Stimulated activated CD4-positive, alpha-beta T cell treated with anti-CD3 and anti-CD28 coated beads, Interleukin-4, amount 100 ng/mL, for 48 hours (primary cell): ENCODE results near the gene TEX26.
A peak's percentile ranks its signal among the peaks of the same experiment; 100 is the strongest.

Experiments
- DNase-seq, 2 donors: peaks; one replicate each; pipeline ENCODE4 v3.0.0-alpha.2; 2020; ENCODE audit warnings: low read depth in 2 of 2

The TEX26 gene

DNA sequence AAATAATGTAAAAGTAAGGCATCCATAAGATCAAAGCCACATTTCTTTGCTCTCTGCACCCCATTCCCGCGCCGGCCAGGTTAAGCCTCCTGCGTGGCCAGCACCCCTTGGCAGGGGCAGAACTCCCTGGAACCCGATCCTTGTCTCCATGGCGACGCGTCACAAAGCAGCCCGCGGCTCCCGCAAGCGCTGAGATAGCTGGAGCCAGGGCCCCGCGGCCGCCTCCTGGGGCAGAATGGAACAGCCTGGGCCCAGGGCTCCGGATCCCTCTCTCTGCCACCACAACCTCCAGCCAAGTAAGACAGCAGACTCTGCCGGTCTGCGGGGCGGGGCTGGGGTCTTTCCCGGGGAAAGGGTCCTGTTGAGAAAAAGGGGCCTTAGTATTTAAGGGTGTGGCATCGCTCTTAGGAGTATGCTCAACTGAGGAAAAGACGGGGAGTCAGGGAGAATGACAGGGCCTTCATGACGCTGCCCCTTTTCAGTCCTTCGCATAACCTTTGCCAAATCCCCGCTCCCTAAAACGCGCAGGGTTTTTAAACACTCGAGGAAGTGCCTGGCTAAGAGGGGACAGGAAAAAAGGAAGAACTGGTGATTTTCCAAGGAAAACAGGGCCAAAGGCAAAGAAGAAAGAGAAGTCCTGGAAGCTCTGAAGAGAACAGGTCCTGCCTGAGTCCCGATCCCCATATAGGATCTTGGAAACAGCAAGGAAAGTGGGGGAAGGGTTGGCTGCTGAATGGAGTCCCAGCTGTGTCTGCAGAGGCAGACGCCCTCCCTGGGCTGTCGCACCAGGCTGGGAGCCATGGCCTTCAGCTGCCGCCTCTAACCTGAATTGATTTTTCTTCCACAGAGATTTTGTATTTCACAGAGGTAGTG, at the start of gene TEX26:
TEX26 (plus strand) TSS at position 176 of the 873 bp plus-strand sequence; CDS start at position 236, 60 bp downstream.
- DNase-seq = no peak

- no peak for DNase-seq
Observed at GRCh38 chr13:30882996-30883766, 49.3 kb upstream of the TEX26 start.

DNA sequence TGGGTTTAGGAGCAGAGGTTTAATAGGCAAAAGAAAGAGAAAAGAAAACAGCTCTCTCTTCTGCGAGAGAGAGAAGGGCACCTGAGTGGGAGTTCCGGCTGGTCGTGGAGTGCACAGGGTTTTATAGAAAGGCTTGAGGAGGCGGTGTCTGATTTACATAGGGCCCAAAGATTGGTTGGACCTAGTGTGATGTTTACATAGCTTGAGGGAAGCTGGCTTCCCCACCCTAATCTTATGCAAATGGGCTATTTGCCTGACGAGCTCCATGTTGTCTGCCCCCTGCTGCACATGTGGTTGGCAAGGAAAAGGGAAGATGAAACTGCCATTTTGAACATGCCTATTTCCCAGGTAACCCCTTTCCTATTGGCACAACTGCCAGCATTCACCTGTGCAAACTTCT, 47.9 kb upstream of the TEX26 start:
- no peak for DNase-seq

- no peak for DNase-seq
Observed at GRCh38 chr13:30889196-30889690, 43.2 kb upstream of the TEX26 start.

DNA sequence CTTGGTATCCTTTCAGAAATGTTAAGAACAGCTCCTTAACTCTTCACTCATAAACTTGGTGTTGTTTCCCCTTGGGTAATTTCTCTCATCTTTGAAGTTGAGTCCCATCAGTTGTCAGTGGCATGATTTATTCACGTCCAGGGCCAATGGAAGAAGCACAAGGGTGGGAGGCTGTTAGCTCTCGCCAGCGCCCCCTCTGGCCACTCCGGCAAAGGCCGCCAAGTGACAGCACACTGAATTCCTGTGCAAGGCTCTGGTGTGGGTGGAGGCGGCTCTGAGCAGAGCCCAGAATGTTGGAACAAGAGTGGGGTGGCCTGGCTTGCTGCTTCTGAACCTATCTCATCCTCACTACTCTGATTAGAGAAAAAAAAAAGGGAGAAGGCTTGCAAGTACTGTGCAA, 39.5 kb upstream of the TEX26 start:
- DNase-seq = peak in 1 of 2 donors; percentile 23

DNA sequence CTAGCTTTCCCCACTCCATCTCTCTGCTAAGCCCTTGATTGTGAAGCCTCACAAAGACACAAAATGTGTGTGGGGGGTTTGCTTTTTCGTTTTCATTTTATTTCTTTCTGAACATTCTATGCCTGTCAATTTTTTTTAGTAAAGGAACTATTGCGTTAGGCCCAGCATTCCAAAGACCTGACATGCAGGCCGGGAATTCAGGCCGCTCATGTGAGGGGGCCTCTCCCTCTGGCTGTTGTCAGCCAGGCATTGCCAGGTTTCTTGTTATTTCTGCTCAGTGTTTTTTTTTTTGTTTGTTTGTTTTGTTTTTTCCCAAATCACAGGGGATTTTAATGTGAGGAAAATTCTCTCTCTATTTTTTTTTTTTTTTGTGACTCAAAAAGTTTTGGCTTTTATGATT, 36.7 kb upstream of the TEX26 start:
- DNase-seq = no peak

DNA sequence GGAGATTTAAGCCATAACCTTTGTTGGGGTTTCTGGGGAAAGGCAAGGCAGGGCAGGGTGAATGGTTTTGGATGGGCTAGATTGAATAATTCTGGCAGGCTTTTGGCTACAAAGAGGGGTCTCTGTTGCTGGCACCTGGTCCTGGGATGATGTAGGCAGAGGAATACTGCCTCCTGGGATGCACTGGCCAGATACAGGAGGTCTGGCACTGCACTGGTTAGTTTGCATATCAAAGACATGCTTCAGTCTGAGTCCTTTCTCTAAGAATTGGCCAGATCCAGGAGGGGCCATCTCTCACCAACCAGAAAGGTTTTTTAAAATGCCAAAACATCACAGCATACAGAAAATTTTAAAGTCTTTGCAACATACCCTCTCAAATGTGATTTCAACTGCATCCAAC, 34.4 kb upstream of the TEX26 start:
- no peak for DNase-seq

DNA sequence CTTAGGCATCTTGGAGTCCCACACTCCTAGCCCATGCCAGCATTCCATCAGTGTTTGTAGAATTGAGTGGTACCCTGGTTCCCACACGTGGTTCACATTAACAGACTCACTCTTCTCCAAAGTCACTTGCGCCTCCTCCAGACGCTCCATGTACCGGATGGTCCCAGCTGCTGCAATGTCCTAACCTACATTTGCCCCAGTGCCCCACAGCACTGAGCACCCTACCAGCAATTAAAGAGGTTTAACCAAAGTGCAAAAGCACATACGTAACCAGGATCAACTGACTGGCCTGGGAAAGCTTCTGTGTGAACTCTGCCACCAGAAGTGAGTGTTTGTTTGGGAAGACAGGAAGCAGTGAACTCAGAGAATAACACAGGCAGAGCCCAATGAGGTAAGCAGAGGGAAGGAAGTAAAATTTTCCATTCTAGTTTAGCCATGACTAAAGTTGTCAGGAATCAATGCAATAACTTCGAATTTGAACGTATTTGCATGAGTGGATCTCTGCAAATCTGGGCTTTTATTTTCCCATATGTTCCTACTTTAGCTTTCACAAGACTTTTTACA, 33.7 kb upstream of the TEX26 start:
- DNase-seq = no peak

- no peak for DNase-seq
Observed at GRCh38 chr13:30900436-30900835, 32.0 kb upstream of the TEX26 start.

DNA sequence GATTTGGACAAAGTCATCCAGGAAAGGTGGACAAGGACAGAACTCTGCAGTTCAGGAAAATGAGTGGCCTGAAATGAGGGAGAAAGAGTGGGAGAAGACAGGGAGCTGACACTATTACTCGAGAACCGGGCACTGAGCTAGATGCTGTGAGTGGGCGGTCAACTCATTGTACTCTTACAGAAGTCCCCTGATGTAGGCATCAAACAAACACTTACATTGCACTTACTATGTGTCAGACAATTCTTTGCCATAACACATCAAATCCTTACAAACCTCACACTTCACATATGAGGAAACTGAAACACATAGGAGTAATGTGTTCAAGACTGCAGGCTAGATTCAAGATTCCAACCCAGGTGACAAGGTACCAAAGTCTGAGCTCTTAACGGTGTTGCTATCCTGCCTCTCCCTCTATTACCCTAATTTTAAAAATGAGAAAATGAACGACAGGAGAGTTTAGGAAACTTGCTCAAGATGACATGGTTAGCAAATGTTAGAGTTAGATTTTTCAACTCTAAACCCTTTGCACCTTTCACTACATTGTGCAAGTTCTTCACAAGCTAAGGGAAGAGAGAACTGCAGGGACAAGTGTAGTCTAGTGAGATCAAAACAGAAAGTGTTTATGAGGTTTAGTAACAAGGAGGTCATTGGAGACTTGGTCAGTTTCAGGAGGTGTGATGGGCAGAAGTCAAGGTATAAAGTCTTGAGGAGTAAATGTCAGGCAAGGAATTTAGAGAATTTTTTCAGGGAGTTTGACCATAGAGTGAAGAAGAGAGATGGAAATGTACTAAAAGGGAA, 31.3 kb upstream of the TEX26 start:
- DNase-seq = no peak

DNA sequence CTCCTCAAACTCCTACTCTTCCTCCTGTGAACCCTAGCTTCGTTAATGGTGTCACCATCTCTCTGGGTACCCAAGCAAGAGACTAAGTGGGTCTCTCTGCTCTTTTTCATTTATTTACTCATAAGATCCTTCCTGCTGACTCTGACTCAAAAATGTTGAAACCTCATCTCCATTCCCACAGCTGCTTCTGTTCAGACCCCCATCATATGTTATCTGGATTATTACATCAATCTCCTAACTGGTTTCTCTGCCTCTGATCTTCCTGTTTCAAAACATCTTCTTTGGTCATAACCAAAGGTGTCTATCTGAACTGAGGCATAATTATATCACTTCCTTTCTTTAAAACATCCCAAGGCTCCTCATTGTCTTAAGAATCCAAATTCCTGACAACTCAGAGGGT, 28.4 kb upstream of the TEX26 start:
- DNase-seq = no peak

DNA sequence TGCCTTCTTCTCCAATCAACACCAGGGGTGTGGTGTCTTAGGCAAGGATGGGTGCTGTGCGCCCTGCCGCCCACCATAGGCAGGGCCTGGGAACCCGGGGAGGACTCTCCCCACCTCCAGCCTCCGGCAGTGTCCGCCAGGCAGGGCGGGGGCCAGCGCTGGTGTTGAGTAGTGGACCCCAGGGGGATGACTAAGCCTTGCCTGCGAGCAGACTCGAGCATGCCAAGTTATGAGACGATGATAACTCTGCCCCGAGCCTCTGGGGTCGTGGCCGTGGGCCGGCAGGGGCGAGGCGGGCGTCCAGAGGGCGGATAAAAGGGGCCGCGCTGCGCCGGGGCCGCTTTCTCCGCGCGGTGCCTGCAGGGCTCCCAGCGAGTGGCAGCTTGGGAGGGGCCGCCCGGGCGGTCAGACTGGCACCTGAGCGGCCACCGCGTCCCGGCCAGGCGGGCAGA, 26.5 kb upstream of the TEX26 start, which contains the start of gene MEDAG:
MEDAG (plus strand) TSS at position 340 of the 452 bp plus-strand sequence. CDS start 245 bp downstream, outside the sequence.
- no peak for DNase-seq

DNA sequence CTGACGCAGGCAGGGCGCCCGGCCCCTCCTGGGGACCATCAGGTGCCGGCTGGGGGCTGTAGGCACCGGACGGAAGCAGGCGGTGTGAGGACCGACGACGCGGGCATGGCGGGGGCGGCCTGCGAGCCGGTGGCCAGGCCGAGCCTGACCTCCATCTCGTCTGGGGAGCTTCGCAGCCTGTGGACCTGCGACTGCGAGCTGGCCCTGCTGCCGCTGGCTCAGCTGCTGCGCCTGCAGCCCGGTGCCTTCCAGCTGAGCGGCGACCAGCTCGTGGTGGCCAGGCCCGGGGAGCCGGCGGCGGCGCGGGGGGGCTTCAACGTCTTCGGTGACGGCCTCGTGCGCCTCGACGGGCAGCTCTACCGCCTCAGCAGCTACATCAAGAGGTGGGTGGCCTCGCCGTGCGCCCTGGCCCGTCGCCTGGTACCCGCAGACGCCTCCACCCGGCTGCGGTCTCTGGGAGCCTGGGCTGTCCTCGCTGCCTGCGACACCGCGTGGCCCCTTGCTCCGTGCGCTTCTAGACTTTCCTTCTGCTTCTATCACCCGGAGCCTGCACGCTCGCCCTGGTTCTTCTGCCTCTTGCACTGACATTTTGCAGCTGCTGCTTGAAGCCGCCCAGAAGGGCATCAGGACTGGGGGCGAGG, 25.9 kb upstream of the TEX26 start:
- DNase-seq = no peak

DNA sequence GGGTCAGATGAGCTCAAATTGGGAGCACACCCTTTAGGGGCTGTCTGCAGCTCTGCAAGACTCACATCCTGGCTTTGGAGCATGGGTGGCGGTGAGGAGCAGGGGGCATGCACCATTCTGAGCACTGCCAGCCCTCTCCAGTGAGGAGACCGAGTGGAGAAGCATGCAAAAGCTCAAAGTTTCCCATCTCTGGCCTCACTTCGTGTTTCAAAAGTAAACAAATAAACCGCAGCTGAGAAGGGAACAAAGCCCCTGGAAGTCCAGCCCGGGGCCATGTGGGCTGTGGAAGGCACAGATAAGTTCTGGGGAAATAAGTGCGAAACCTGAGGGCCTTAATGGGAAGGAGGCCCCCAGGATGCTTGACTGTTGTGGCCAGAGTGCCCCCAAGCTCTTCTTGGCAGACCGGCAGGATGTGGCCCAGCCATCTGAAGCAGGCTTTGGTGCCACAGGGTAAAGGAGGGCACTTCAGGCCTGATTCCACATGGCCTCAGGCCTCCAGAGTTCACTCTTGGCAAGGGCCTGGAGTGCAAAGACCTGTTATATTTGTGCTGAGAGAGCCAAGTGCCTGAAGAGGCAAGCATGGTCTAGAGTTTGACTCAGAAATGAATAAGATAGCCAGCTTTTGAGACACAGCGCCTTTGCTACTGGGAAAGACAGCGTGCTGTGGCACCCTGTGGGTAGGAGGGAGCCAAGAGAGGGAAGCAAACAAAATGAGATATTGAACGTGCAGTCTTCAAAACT, 25.2 kb upstream of the TEX26 start:
- DNase-seq = no peak

DNA sequence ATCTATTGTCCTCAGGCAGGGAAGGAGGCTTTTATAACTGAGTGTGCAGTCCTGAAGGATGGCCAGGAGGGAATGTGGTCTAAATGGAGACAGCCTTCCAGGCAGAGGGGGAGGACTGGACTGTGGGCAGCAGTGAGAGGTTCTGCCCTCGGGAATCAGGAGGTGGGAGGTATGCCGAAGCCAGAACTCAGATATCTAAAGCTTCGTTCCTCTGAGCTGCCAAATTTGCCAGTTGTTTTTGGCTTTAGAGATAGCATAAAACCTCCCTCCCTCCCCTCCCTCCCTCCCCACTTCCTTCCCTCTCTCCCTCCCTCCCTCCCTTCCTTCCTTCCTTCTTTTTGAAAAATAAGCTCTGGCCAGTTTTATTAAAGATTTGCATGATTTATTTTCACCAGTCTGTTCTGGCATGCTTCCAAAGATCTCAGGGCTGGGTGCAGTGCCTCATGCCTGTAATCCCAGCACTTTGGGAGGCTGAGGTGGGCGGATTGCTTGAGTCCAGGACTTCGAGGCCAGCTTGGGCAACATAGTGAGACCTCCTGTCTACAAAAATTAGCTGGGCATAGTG, 24.0 kb upstream of the TEX26 start:
- DNase-seq = no peak

GRCh38 chr13:30910676-30911075, 21.8 kb upstream of the TEX26 start:
- DNase-seq = no peak

- DNase-seq = no peak
Observed at GRCh38 chr13:30915691-30916541, 16.5 kb upstream of the TEX26 start.

GRCh38 chr13:30916991-30917390, 15.5 kb upstream of the TEX26 start:
- DNase-seq = no peak
